ENCODE data around the gene ADGRA1.

- no peak for TF ChIP-seq CHD2 (IDR thresholded peaks at IDR 0.05; ENCODE audit: low read length, partially characterized antibody)
- TF ChIP-seq FOSL2 (IDR thresholded peaks at IDR 0.05), result no peak
- TF ChIP-seq FOSL2 (CRISPR knock-in tag; IDR thresholded peaks at IDR 0.05), result no peak
- TF ChIP-seq PHF8 (IDR thresholded peaks at IDR 0.05; ENCODE audit: borderline replicate concordance, low read depth), result no peak
- TF ChIP-seq, protein P1, sequence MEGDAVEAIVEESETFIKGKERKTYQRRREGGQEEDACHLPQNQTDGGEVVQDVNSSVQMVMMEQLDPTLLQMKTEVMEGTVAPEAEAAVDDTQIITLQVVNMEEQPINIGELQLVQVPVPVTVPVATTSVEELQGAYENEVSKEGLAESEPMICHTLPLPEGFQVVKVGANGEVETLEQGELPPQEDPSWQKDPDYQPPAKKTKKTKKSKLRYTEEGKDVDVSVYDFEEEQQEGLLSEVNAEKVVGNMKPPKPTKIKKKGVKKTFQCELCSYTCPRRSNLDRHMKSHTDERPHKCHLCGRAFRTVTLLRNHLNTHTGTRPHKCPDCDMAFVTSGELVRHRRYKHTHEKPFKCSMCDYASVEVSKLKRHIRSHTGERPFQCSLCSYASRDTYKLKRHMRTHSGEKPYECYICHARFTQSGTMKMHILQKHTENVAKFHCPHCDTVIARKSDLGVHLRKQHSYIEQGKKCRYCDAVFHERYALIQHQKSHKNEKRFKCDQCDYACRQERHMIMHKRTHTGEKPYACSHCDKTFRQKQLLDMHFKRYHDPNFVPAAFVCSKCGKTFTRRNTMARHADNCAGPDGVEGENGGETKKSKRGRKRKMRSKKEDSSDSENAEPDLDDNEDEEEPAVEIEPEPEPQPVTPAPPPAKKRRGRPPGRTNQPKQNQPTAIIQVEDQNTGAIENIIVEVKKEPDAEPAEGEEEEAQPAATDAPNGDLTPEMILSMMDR (IDR thresholded peaks at IDR 0.05), result no peak
- no peak for TF ChIP-seq SMC3 (IDR thresholded peaks at IDR 0.05)
- no peak for TF ChIP-seq FOXS1 (CRISPR knock-in tag; IDR thresholded peaks at IDR 0.05)
- no peak for TF ChIP-seq BHLHE40 (IDR thresholded peaks at IDR 0.05; ENCODE audit: low read depth, low read length)
- TF ChIP-seq EP300 (IDR thresholded peaks at IDR 0.05), result no peak
- no peak for TF ChIP-seq POLR2A (IDR thresholded peaks at IDR 0.05; ENCODE audit: low read length)
- no peak for TF ChIP-seq HDAC2 (IDR thresholded peaks at IDR 0.05)
- no peak for TF ChIP-seq RAD21 (conservative IDR thresholded peaks at IDR 0.05 in 1 of 2, IDR thresholded peaks at IDR 0.05 in 1 of 2)
Measured at GRCh38 chr10:133167693-133168616, 80.2 kb downstream of the ADGRA1 start.
